Panc1 (cell line): ENCODE results near the gene PITX3. TPM values are rescaled to one million over a fixed set of nuclear protein-coding genes. Genes with fewer than 3 reads are reported as not detected.

Experiments used
- ATAC-seq: fragments of 200-7000 bp; cut with Tn5 transposase; 2 replicates; pipeline ENCODE4 v1.9.1; 2020; ENCODE audit warnings: mild to moderate bottlenecking, moderate library complexity
- BruUV-seq: library from RNA; stranded (reverse); fragments of 400-500 nt; replicated peaks from 2 replicates; lab custom pipeline; 2021; lab: Mats Ljungman, UMichigan
- CTCF ChIA-PET: fragments of 300-600 bp; sonication (Branson Sonifier 250); formaldehyde crosslinking; loops from one replicate; lab custom pipeline; 2022; ENCODE audit warnings: antibody characterized with exemption; lab: Charles Lee
- POLR2A ChIA-PET: fragments of 300-600 bp; sonication (Branson Sonifier 250); formaldehyde crosslinking; loops from one replicate; lab custom pipeline; 2022; ENCODE audit warnings: antibody characterized with exemption; lab: Charles Lee
- DNase-seq: peaks from one replicate; pipeline ENCODE4 v3.0.0-alpha.2; 2010; ENCODE audit warnings: low read depth, low spot score
- H3K27ac ChIP-seq: 2 replicates; pipeline ENCODE4 v1.5.1; 2011; ENCODE audit warnings: mild to moderate bottlenecking, low read length, inconsistent platforms
- H3K27me3 ChIP-seq: fragments of 200-500 bp; sonication (Bioruptor generic); 2 replicates; pipeline ENCODE4 v1.6.0; 2014; ENCODE audit warnings: low read length, inconsistent platforms; ENCODE audit not compliant: control insufficient read depth, insufficient read depth
- H3K36me3 ChIP-seq: fragments of 200-500 bp; sonication (Bioruptor generic); 2 replicates; pipeline ENCODE4 v1.5.1; 2014; ENCODE audit warnings: inconsistent platforms, mild to moderate bottlenecking, low read length, moderate library complexity; ENCODE audit not compliant: control insufficient read depth, insufficient read depth
- H3K4me1 ChIP-seq: 2 replicates; pipeline ENCODE4 v1.5.1; 2011; ENCODE audit warnings: inconsistent platforms, mild to moderate bottlenecking, low read length, moderate library complexity; ENCODE audit not compliant: control insufficient read depth, insufficient read depth
- H3K4me3 ChIP-seq, 2 experiments: 2 replicates each; pipeline ENCODE4 v1.5.1; 2011 to 2012; ENCODE audit warnings: low read depth in 2 of 2, low read length in 2 of 2, mild to moderate bottlenecking in 2 of 2, inconsistent platforms in 1 of 2, moderate library complexity in 1 of 2
- H3K9me3 ChIP-seq: fragments of 200-500 bp; sonication (Bioruptor generic); 2 replicates; pipeline ENCODE4 v1.5.1; 2014; ENCODE audit warnings: low read depth, mild to moderate bottlenecking, inconsistent platforms, low read length, moderate library complexity; ENCODE audit not compliant: control insufficient read depth, insufficient read depth
- POLR2AphosphoS5 ChIP-seq: IDR thresholded peaks from 2 replicates; pipeline ENCODE4 v1.6.1; 2012; ENCODE audit warnings: mild to moderate bottlenecking, low read depth, low read length, moderate library complexity
- SIN3A ChIP-seq: IDR thresholded peaks from 2 replicates; pipeline ENCODE4 v1.6.1; 2012; ENCODE audit warnings: low read depth, mild to moderate bottlenecking, low read length, moderate library complexity, borderline replicate concordance; ENCODE audit not compliant: insufficient read depth
- TCF7L2 ChIP-seq: IDR thresholded peaks from 2 replicates; pipeline ENCODE4 v1.6.1; 2011; ENCODE audit warnings: mild to moderate bottlenecking, low read depth, low read length, inconsistent platforms
- in situ Hi-C: cut with HindIII; loops from 2 replicates; pipeline ENCODE4 v1.10.0; 2016; ENCODE audit warnings: low sequenced_read_pairs, low pct_unique_long_range_greater_than_20kb
- intact Hi-C: fragments of 100-400 bp; cut with micrococcal nuclease; formaldehyde crosslinking; loops from one replicate; pipeline ENCODE4 v1.10.0; 2022; ENCODE audit not compliant: unreplicated experiment
- total RNA-seq: library from RNA; stranded (reverse); gene quantifications from one replicate; pipeline ENCODE4 v1.2.1, GENCODE V29; 2021; ENCODE audit not compliant: unreplicated experiment
- TF ChIP-seq, protein P1 (sequence below), 2 experiments: IDR thresholded peaks; 2 replicates each; pipeline ENCODE4 v1.6.1; 2011 to 2012; ENCODE audit warnings: low read depth in 2 of 2, control low read depth in 1 of 2, low read length in 1 of 2, mild to moderate bottlenecking in 1 of 2, moderate library complexity in 1 of 2; ENCODE audit not compliant: insufficient read depth in 1 of 2
- TF ChIP-seq, protein P2 (sequence below): fragments of 450-650 bp; IDR thresholded peaks from 2 replicates; pipeline ENCODE4 v1.5.1; 2017; ENCODE audit warnings: mild to moderate bottlenecking

The PITX3 gene
- total RNA-seq, 1 experiment from 2014 or later, result 0.49 TPM

DNA sequence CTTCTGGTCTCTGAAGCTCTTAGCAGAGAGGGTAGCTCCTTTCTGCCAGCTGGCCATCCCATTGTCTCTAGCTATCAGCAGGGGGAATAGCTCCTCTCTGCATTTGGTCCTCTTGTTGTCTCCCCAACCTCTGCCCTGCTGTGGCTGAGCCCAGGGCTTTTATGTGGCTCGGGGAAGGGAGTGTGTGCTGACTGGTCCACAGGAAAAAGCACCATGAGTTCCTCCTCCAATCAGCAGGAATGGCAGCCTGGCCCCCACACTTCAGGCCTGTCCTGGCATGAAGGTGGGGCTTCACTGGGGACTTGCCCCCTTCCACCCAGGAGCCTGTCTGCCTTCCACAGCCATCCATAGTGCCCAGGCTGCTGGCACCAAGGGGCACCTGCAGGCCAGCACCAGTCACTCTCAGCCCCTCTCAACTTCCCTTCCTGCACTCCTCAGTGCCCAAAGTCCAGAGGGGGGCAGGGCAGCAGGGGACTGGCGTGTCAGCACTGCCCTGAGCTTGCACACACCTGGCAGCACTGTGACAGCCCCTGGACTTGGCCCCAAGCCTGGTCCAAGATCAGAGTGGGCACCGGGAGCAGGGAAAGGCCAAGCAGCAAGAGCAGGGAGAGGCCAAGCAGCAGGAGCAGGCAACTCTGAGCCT is 52.9 kb downstream of the PITX3 start:
- CTCF ChIA-PET, result no interaction called here
- POLR2A ChIA-PET, result no interaction called here
- in situ Hi-C loops, result no loop called here
- Histone ChIP-seq H3K4me3 (no peak overlapping the region), H3K36me3 (no peaks in the 10 kb centered on the region), H3K9me3 (peaks cover 15% of the 10 kb centered on the region), H3K4me1 (no peaks in the 10 kb centered on the region), H3K27ac (no peak overlapping the region), H3K27me3 (no peaks in the 10 kb centered on the region)
- TF ChIP-seq TCF7L2 (no peak), POLR2AphosphoS5 (no peak), SIN3A (no peak)
- TF ChIP-seq, protein P1, sequence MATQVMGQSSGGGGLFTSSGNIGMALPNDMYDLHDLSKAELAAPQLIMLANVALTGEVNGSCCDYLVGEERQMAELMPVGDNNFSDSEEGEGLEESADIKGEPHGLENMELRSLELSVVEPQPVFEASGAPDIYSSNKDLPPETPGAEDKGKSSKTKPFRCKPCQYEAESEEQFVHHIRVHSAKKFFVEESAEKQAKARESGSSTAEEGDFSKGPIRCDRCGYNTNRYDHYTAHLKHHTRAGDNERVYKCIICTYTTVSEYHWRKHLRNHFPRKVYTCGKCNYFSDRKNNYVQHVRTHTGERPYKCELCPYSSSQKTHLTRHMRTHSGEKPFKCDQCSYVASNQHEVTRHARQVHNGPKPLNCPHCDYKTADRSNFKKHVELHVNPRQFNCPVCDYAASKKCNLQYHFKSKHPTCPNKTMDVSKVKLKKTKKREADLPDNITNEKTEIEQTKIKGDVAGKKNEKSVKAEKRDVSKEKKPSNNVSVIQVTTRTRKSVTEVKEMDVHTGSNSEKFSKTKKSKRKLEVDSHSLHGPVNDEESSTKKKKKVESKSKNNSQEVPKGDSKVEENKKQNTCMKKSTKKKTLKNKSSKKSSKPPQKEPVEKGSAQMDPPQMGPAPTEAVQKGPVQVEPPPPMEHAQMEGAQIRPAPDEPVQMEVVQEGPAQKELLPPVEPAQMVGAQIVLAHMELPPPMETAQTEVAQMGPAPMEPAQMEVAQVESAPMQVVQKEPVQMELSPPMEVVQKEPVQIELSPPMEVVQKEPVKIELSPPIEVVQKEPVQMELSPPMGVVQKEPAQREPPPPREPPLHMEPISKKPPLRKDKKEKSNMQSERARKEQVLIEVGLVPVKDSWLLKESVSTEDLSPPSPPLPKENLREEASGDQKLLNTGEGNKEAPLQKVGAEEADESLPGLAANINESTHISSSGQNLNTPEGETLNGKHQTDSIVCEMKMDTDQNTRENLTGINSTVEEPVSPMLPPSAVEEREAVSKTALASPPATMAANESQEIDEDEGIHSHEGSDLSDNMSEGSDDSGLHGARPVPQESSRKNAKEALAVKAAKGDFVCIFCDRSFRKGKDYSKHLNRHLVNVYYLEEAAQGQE (IDR thresholded peaks at IDR 0.05; ENCODE audit: insufficient read depth in 1 of 2, low read depth in 2 of 2, low read length in 1 of 2), result no peak
- TF ChIP-seq, protein P2, sequence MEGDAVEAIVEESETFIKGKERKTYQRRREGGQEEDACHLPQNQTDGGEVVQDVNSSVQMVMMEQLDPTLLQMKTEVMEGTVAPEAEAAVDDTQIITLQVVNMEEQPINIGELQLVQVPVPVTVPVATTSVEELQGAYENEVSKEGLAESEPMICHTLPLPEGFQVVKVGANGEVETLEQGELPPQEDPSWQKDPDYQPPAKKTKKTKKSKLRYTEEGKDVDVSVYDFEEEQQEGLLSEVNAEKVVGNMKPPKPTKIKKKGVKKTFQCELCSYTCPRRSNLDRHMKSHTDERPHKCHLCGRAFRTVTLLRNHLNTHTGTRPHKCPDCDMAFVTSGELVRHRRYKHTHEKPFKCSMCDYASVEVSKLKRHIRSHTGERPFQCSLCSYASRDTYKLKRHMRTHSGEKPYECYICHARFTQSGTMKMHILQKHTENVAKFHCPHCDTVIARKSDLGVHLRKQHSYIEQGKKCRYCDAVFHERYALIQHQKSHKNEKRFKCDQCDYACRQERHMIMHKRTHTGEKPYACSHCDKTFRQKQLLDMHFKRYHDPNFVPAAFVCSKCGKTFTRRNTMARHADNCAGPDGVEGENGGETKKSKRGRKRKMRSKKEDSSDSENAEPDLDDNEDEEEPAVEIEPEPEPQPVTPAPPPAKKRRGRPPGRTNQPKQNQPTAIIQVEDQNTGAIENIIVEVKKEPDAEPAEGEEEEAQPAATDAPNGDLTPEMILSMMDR, result no peak
- BruUV-seq, result no TSS peak
- peak; percentile 64 for ATAC-seq
- DNase-seq, result no peak
- intact Hi-C loops, result no loop called here

DNA sequence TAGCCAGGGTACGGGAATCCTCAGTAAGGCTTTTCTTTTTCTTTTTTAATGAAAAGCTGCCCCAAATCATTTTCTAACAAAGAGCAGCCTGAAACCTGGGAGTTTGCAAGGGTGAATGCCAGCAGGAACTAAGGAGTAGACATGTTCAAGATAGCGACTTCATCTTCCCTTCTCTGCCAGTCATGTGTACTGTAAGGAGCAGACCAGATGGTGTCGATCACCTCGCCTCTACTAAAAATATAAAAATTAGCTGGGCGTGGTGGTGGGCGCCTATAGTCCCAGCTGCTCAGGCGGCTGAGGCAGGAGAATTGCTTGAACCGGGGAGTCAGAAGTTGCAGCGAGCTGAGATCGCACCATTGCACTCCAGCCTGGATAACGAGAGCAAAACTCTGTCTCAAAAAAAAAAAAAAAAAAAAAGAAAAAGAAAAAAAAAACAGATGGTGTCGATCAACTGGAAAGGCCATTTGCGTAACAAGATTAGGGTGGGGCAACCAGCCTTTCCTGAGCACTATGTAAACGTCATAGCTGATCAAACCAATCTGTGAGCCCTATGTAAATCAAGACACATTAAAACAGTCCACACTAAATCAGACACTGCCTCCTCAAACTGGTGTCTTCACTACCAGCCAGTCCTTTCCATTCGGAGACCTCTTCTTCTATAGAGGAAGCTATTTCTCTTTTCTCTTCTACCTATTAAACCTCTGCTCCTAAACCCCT is 55.3 kb downstream of the PITX3 start:
- Histone ChIP-seq H3K4me1 (no peaks in the 10 kb centered on the region), H3K9me3 (no peaks in the 10 kb centered on the region), H3K36me3 (no peaks in the 10 kb centered on the region), H3K4me3 (no peak overlapping the region), H3K27me3 (no peaks in the 10 kb centered on the region), H3K27ac (no peak overlapping the region)
- ATAC-seq (no peak), DNase-seq (no peak)
- no TSS peak for BruUV-seq
- POLR2A ChIA-PET, result no interaction called here
- CTCF ChIA-PET, result no interaction called here
- TF ChIP-seq, protein P1 (IDR thresholded peaks at IDR 0.05; ENCODE audit: insufficient read depth in 1 of 2, low read depth in 2 of 2, low read length in 1 of 2), result no peak
- no peak for TF ChIP-seq SIN3A
- no peak for TF ChIP-seq TCF7L2
- TF ChIP-seq POLR2AphosphoS5, result no peak
- TF ChIP-seq, protein P2, result no peak
- in situ Hi-C loops (no loop called here), intact Hi-C loops (no loop called here)
